Stimulated activated effector memory CD8-positive, alpha-beta T cell treated with anti-CD3 and anti-CD28 coated beads, Interleukin-12 subunit alpha, Interleukin-12 subunit beta, amount 100 ng/mL, for 72 hours (primary cell): Measurements from ENCODE around the gene MAD2L1.
"Not testable (repeated sequence)": the region's sequence is repeated elsewhere in the genome, so short reads cannot be mapped to it uniquely, and the experiment has no call there.

Source experiments
- ATAC-seq: fragments of 150-1000 bp; cut with Tn5 transposase; 2 replicates; pipeline ENCODE4 v1.10.0; 2021
- DNase-seq, 2 donors: peaks; one replicate each; pipeline ENCODE4 v3.0.0; 2021 to 2022; ENCODE audit warnings: low spot score in 2 of 2
- H3K27ac Mint-ChIP-seq: one replicate; pipeline ENCODE4 v1.8.0; 2022; ENCODE audit warnings: mild to moderate bottlenecking, mixed read lengths
- H3K36me3 Mint-ChIP-seq: one replicate; pipeline ENCODE4 v1.8.0; 2022; ENCODE audit warnings: mild to moderate bottlenecking, mixed read lengths
- H3K4me1 Mint-ChIP-seq: one replicate; pipeline ENCODE4 v1.8.0; 2022; ENCODE audit warnings: mixed read lengths
- H3K4me3 Mint-ChIP-seq: one replicate; pipeline ENCODE4 v1.8.0; 2022; ENCODE audit warnings: mild to moderate bottlenecking, mixed read lengths
- H3K9me3 Mint-ChIP-seq: one replicate; pipeline ENCODE4 v1.8.0; 2022; ENCODE audit warnings: mixed read lengths

The MAD2L1 gene

GRCh38 chr4:120071192-120071795 lies 4.6 kb upstream of the MAD2L1 start:
- Mint-ChIP-seq H3K4me3 (no peak overlapping the region), H3K9me3 (no peaks in the 10 kb centered on the region), H3K27ac (no peak overlapping the region), H3K36me3 (peaks cover 10% of the 10 kb centered on the region), H3K4me1 (peaks cover 24% of the 10 kb centered on the region)
- ATAC-seq = no peak
- peak in 1 of 2 donors; percentile 16 for DNase-seq

DNA sequence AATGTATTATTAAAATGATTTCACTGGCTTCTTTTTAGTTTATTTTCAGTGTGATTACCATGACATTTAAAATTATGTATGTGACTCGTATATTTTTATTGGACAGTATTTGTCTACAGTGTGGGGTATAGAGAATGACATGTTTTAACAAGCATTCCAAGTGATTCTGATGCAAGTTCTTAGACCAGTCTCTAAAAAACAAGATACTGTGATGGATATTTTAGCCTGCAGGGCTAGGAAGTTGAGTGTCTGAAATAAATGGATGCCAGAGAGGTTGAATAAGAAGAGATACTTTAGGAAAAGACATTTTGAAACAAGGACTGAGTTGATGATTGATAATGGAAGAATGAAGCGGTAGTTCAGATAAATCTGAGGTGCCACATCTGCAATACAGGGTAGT lies 3.5 kb upstream of the MAD2L1 start:
- Mint-ChIP-seq H3K4me3 (no peak overlapping the region), H3K36me3 (peaks cover 15% of the 10 kb centered on the region), H3K9me3 (no peaks in the 10 kb centered on the region), H3K4me1 (peaks cover 27% of the 10 kb centered on the region), H3K27ac (no peak overlapping the region)
- no peak for DNase-seq
- ATAC-seq = no peak

- peaks cover 55% of the 10 kb centered on the region for H3K4me1 Mint-ChIP-seq
- peak overlapping the region; percentile 95 for H3K4me3 Mint-ChIP-seq
- peaks cover 53% of the 10 kb centered on the region for H3K36me3 Mint-ChIP-seq
- no peaks in the 10 kb centered on the region for H3K9me3 Mint-ChIP-seq
- peak overlapping the region; percentile 97 for H3K27ac Mint-ChIP-seq
- DNase-seq (no peak), ATAC-seq (no peak)
These were observed 603 bp downstream of the MAD2L1 start for GRCh38 chr4:120065974-120066516.

GRCh38 chr4:120064887-120065286 lies 1.8 kb downstream of the MAD2L1 start:
- Mint-ChIP-seq H3K27ac (no peak overlapping the region), H3K4me3 (peak overlapping the region; percentile 95), H3K36me3 (peaks cover 64% of the 10 kb centered on the region), H3K9me3 (no peaks in the 10 kb centered on the region), H3K4me1 (peaks cover 49% of the 10 kb centered on the region)
- DNase-seq (no peak), ATAC-seq (no peak)

DNA sequence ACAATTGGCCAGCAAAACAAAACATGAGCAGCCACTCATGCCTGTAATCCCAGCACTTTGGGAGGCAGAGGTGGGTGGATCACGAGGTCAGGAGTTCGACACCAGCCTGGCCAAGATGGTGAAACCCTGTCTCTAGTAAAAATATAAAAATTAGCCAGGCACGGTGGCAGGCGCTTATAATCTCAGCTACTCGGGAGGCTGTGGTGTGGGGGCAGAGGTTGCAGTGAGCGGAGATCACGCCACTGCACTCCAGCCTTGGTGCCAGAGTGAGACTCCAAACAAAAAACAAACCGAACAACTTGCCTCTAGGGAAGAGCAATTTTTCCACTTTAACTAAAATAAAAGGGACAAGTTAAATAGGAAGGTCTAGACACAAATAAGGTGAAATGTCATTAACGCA lies 2.9 kb downstream of the MAD2L1 start:
- not testable (repeated sequence) for H3K9me3 Mint-ChIP-seq, DNase-seq, ATAC-seq
- peaks cover 76% of the 10 kb centered on the region for H3K36me3 Mint-ChIP-seq
- peak overlapping the region; percentile 15 for H3K27ac Mint-ChIP-seq
- H3K4me3 Mint-ChIP-seq = peak overlapping the region; percentile 0
- H3K4me1 Mint-ChIP-seq = peaks cover 44% of the 10 kb centered on the region

- H3K9me3 Mint-ChIP-seq = no peaks in the 10 kb centered on the region
- peak overlapping the region; percentile 15 for H3K27ac Mint-ChIP-seq
- peaks cover 38% of the 10 kb centered on the region for H3K4me1 Mint-ChIP-seq
- ATAC-seq = no peak
- peak overlapping the region; percentile 0 for H3K4me3 Mint-ChIP-seq
- DNase-seq = no peak
- H3K36me3 Mint-ChIP-seq = peaks cover 86% of the 10 kb centered on the region
These were observed 3.9 kb downstream of the MAD2L1 start for GRCh38 chr4:120062663-120063195.

- ATAC-seq (no peak), DNase-seq (no peak)
- Mint-ChIP-seq H3K36me3 (peaks cover 61% of the 10 kb centered on the region), H3K9me3 (no peaks in the 10 kb centered on the region), H3K27ac (no peak overlapping the region), H3K4me3 (no peak overlapping the region), H3K4me1 (peaks cover 20% of the 10 kb centered on the region)
These were observed 7.6 kb downstream of the MAD2L1 start for GRCh38 chr4:120059036-120059435.

DNA sequence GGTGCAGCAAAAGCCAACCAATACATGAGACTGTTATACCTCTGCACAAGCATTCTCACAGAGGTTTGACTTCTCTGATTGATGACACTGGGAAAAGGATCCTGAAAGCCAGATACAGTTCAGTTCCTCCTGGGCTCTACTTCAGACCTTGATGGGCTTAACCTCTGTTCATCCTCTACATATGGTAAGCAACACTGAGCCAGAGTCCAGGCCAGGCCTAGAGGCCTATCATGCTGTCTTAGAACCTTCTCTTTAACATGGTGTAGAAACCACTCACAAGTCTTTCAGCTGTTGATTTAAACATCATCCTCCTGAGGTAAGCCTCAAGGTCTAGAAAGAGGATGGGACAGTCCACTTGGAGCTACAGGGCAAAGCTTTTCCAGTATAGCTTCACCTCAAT lies 9.2 kb downstream of the MAD2L1 start:
- H3K36me3 Mint-ChIP-seq = peaks cover 45% of the 10 kb centered on the region
- H3K4me3 Mint-ChIP-seq = no peak overlapping the region
- no peak for ATAC-seq
- H3K4me1 Mint-ChIP-seq = peaks cover 6% of the 10 kb centered on the region
- no peak for DNase-seq
- H3K9me3 Mint-ChIP-seq = no peaks in the 10 kb centered on the region
- H3K27ac Mint-ChIP-seq = no peak overlapping the region

DNA sequence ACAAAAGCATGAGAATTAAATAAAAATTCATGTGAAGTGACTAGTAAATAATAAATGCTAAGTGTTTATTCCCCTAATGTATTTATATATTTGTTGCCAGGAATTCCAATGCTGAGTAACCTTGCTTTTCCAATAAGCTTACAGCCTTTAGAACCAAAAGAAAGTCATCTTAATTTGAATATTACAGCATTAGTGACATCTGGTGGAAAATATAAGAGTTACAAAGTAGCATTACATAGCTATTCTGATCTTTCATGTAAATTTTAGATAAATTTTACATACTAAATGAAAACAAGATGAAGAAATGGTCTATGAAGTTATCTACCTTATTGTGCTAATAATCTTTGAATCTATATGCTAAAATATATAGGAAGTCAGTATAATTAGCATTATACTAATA lies 10.4 kb downstream of the MAD2L1 start:
- DNase-seq = no peak
- Mint-ChIP-seq H3K4me1 (no peaks in the 10 kb centered on the region), H3K9me3 (no peaks in the 10 kb centered on the region), H3K36me3 (peaks cover 36% of the 10 kb centered on the region), H3K27ac (no peak overlapping the region), H3K4me3 (no peak overlapping the region)
- ATAC-seq = no peak

DNA sequence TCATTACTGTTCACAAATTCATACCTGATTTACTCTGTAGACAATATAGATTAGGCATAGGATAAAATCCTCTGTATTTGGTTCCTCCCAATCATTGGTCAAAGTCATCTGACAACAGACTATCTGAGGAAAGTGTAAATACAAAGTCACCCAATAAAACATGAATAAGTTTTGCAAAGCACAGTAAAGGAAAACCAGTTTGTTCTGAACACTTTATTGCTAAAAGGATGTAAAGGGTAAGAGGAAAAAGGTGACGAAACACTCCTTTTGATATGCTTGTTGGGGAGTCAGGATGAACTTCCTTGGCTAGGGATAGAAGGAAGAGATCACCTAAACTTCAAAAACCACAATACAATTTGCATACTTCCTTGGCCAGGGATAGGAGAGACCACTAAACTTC lies 10.9 kb downstream of the MAD2L1 start:
- ATAC-seq = no peak
- Mint-ChIP-seq H3K4me1 (no peaks in the 10 kb centered on the region), H3K4me3 (no peak overlapping the region)

DNA sequence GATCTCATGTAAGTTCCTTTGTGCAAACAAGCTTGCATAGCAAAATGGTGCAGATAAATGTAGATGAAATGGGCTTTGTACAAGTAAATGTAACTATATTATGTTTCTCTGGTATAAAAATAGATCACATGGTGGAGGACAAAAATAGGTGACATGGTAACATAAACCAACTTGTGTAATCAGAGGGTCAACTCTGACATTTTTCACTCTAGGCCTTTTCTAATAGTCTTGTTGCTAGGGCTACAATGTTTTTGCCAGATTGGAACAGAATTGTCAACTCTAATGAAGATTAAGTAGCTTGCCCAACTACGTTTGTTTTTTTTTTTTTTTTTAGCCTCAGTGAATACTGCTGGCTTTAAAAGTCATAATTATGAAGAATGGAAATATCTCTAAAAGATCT lies 11.5 kb downstream of the MAD2L1 start:
- Mint-ChIP-seq H3K9me3 (no peaks in the 10 kb centered on the region), H3K27ac (no peak overlapping the region), H3K36me3 (peaks cover 25% of the 10 kb centered on the region), H3K4me1 (no peaks in the 10 kb centered on the region), H3K4me3 (no peak overlapping the region)
- DNase-seq (no peak), ATAC-seq (no peak)

More for the DNA sequence above, 10.9 kb downstream of the MAD2L1 start:
- no peak overlapping the region for H3K27ac Mint-ChIP-seq
- H3K9me3 Mint-ChIP-seq = no peaks in the 10 kb centered on the region
- peaks cover 31% of the 10 kb centered on the region for H3K36me3 Mint-ChIP-seq
- no peak for DNase-seq

DNA sequence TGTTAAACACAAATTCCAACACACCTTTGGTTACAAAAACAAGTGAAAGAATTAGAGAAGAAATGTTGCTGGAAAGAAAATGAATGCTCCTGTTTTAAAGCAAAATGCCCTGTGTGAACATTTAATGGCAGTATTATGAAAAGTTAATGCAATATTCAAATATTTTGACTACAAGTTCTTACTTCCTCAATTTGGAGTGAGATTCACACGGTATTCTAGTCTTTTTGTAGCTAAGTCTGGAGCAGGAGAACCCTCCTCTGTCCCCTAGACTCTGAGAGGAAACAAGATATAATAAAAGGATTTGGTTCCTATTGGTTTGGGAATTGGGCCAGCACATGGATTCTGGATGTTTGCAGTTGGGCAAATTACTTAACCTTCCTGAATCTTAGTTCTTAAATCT lies 12.7 kb downstream of the MAD2L1 start:
- H3K4me1 Mint-ChIP-seq = peaks cover 6% of the 10 kb centered on the region
- ATAC-seq = no peak
- H3K36me3 Mint-ChIP-seq = peaks cover 12% of the 10 kb centered on the region
- no peak overlapping the region for H3K4me3 Mint-ChIP-seq
- DNase-seq = no peak
- no peaks in the 10 kb centered on the region for H3K9me3 Mint-ChIP-seq
- H3K27ac Mint-ChIP-seq = no peak overlapping the region

DNA sequence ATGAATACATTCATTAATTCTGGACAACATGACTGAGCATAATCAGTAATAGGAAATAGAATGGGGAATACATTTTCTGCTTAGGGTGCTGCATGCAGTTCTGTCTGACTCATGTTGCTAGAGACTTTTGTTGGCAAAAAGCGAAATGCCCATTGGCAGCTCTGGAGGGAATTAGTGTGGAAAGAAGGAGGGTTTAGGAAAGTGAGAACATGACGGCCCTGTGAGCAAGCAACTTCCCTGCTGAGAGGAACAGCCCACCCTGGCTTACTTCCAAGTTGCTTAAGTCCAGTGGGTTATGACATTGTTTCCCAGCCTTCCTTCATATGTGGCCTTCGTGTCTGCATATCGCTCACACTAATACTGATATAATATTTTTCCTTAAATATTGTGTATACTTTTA lies 13.8 kb downstream of the MAD2L1 start:
- ATAC-seq = no peak
- no peak for DNase-seq

GRCh38 chr4:120051253-120051652 lies 15.4 kb downstream of the MAD2L1 start:
- Mint-ChIP-seq H3K4me1 (peaks cover 6% of the 10 kb centered on the region), H3K9me3 (no peaks in the 10 kb centered on the region), H3K4me3 (no peak overlapping the region), H3K27ac (no peak overlapping the region), H3K36me3 (no peaks in the 10 kb centered on the region)
- DNase-seq (no peak), ATAC-seq (no peak)

More for the DNA sequence above, 13.8 kb downstream of the MAD2L1 start:
- no peaks in the 10 kb centered on the region for H3K9me3 Mint-ChIP-seq
- H3K4me1 Mint-ChIP-seq = peaks cover 6% of the 10 kb centered on the region
- H3K4me3 Mint-ChIP-seq = no peak overlapping the region
- peaks cover 2% of the 10 kb centered on the region for H3K36me3 Mint-ChIP-seq
- H3K27ac Mint-ChIP-seq = no peak overlapping the region

DNA sequence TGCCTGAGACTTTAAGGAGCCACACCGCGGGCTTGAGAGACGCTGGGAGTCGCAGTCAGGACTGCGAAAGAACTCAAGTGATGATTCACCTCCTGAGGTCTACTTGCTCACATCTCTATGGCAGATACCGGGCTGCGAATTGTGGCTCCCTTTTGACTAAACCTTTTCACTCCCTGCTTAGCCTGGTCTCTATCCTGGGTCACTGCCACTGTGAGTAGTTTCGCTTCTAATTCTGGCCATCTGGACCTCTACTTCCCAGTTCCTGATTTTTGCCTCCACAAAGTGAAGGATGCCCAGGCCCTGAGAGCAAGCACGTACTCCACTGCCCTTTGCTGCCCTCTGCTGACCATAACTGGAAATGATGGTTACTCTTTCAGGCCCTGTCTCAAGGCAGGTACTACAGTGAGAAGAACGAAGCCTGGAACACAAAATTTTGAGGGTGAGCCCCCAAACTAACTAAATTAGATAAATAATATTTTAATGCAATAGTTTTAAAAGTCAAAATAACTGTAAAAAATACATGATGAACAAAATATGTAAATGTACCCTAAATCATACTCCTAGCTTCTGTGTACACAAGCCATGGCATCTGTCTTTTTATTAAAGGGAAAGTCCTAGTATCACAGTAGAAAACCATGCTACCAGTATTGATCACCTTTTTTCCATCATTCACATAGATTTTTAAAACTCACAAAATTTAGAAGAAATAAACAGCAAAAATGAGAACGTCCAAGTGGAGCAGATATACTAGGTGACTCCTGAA lies 16.7 kb downstream of the MAD2L1 start:
- peak; percentile 94 for ATAC-seq
- Mint-ChIP-seq H3K4me1 (peaks cover 6% of the 10 kb centered on the region), H3K27ac (peak overlapping the region; percentile 60), H3K9me3 (no peaks in the 10 kb centered on the region), H3K36me3 (no peaks in the 10 kb centered on the region), H3K4me3 (peak overlapping the region; percentile 57)
- DNase-seq = peak; percentile 73 to 88

DNA sequence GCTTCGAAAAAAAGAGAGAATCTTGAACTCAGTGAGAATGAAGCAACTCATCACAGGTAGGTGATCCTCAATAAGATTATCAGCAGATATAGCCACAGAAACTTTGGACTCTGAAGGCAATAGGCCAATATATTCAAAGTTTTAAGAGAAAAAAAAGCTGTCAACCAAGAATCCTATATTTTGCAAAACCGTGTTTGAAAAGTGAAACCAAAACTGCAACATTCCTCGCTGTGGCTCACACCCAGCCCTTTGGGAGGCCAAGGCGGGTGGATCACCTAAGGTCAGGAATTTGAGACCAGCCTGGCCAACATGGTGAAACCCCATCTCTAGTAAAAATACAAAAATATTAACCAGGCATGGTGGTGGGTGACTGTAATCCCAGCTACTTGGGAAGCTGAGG lies 22.8 kb downstream of the MAD2L1 start:
- DNase-seq = no peak
- H3K4me3 Mint-ChIP-seq = no peak overlapping the region
- H3K36me3 Mint-ChIP-seq = no peaks in the 10 kb centered on the region
- H3K27ac Mint-ChIP-seq = no peak overlapping the region
- H3K9me3 Mint-ChIP-seq = peaks cover 6% of the 10 kb centered on the region
- ATAC-seq = no peak
- no peaks in the 10 kb centered on the region for H3K4me1 Mint-ChIP-seq
